ENCODE measurements around the gene NAGPA. TPM values are rescaled to one million over a fixed set of nuclear protein-coding genes. Genes with fewer than 3 reads are reported as not detected.

The NAGPA gene
- total and polyA plus RNA-seq, 2 of the 13 experiments (the other 11 are each of a cell fraction or from before 2014, with no cell fraction given), result 27.1 to 60.3 TPM

DNA sequence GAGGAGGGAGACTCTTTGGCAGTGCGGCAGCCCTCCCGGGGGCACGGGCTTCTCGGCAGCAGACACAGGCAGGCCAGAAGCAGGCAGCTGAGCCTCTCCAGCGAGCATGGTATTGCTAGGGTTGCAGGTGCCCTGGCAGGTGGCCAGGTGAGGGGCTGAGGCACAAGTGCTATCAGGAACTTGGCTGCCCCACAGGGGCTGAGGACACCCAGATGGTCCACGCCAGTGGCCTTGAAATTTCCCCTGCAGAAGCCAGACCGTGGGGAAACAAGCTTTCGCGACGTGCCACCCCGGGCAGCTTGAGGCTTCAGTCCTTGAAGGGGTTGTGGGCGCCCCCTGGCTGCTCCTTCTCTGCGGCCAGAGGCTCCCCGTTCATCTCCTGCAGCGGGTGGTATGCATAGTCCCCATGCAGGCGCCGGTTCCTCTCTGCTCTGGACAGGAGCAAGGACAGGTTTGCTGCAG lies 8.5 kb downstream of the NAGPA start (continued):
- TF ChIP-seq MYC (CRISPR knock-in tag; IDR thresholded peaks at IDR 0.05; ENCODE audit: borderline replicate concordance) (0 out of 2 replicates have a peak, but pooled peaks have one; percentile 22), USF2 (IDR thresholded peaks at IDR 0.05; ENCODE audit: low read depth, low read length) (no peak), USF2 (CRISPR knock-in tag; IDR thresholded peaks at IDR 0.05; ENCODE audit: borderline replicate concordance) (no peak), XRCC5 (optimal IDR thresholded peaks at IDR 0.05; ENCODE audit: low read length) (peak; percentile 53), RAD21 (CRISPR knock-in tag; IDR thresholded peaks at IDR 0.05) (peak; percentile 30; the same call in 1 of the 2 replicates), ZNF740 (CRISPR knock-in tag; IDR thresholded peaks at IDR 0.05) (no peak), TARDBP (CRISPR knock-in tag; IDR thresholded peaks at IDR 0.05) (no peak), ZNF431 (CRISPR knock-in tag; IDR thresholded peaks at IDR 0.05; ENCODE audit: borderline replicate concordance, low read depth) (no peak), ZNF775 (CRISPR knock-in tag; IDR thresholded peaks at IDR 0.05; ENCODE audit: borderline replicate concordance) (no peak), ZFP91 (CRISPR knock-in tag; IDR thresholded peaks at IDR 0.05; ENCODE audit: borderline replicate concordance) (peak; percentile 52; the same call in 1 of the 2 replicates), THYN1 (CRISPR knock-in tag; IDR thresholded peaks at IDR 0.05; ENCODE audit: borderline replicate concordance, low read depth) (no peak), ZNF256 (CRISPR knock-in tag; conservative IDR thresholded peaks at IDR 0.05) (no peak), RBM39 (IDR thresholded peaks at IDR 0.05; ENCODE audit: low read depth, low read length, poor library complexity, severe bottlenecking) (peak; percentile 53), ZNF850 (CRISPR knock-in tag; conservative IDR thresholded peaks at IDR 0.05) (no peak), KDM5B (CRISPR knock-in tag; IDR thresholded peaks at IDR 0.05; ENCODE audit: borderline replicate concordance) (peak; percentile 34; the same call in 1 of the 2 replicates), MZF1 (CRISPR knock-in tag; IDR thresholded peaks at IDR 0.05; ENCODE audit: borderline replicate concordance) (no peak), ZNF691 (CRISPR knock-in tag; IDR thresholded peaks at IDR 0.05; ENCODE audit: borderline replicate concordance, low read depth) (no peak)
- TF ChIP-seq, protein P1, sequence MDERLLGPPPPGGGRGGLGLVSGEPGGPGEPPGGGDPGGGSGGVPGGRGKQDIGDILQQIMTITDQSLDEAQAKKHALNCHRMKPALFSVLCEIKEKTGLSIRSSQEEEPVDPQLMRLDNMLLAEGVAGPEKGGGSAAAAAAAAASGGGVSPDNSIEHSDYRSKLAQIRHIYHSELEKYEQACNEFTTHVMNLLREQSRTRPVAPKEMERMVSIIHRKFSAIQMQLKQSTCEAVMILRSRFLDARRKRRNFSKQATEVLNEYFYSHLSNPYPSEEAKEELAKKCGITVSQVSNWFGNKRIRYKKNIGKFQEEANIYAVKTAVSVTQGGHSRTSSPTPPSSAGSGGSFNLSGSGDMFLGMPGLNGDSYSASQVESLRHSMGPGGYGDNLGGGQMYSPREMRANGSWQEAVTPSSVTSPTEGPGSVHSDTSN (CRISPR knock-in tag; IDR thresholded peaks at IDR 0.05), result no peak
- TF ChIP-seq, protein P2, sequence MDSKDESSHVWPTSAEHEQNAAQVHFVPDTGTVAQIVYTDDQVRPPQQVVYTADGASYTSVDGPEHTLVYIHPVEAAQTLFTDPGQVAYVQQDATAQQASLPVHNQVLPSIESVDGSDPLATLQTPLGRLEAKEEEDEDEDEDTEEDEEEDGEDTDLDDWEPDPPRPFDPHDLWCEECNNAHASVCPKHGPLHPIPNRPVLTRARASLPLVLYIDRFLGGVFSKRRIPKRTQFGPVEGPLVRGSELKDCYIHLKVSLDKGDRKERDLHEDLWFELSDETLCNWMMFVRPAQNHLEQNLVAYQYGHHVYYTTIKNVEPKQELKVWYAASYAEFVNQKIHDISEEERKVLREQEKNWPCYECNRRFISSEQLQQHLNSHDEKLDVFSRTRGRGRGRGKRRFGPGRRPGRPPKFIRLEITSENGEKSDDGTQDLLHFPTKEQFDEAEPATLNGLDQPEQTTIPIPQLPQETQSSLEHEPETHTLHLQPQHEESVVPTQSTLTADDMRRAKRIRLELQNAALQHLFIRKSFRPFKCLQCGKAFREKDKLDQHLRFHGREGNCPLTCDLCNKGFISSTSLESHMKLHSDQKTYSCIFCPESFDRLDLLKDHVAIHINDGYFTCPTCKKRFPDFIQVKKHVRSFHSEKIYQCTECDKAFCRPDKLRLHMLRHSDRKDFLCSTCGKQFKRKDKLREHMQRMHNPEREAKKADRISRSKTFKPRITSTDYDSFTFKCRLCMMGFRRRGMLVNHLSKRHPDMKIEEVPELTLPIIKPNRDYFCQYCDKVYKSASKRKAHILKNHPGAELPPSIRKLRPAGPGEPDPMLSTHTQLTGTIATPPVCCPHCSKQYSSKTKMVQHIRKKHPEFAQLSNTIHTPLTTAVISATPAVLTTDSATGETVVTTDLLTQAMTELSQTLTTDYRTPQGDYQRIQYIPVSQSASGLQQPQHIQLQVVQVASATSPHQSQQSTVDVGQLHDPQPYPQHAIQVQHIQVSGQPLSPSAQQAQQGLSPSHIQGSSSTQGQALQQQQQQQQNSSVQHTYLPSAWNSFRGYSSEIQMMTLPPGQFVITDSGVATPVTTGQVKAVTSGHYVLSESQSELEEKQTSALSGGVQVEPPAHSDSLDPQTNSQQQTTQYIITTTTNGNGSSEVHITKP (CRISPR knock-in tag; IDR thresholded peaks at IDR 0.05; ENCODE audit: low read depth), result no peak

Data from HepG2 (cell line).